Body of pancreas (tissue), 4 donors: ENCODE data around the gene ZDHHC22.

Experiments used
- CTCF ChIP-seq, 7 experiments: fragments of 450-650 bp in 4 of 7; fragments of 200-600 bp in 3 of 7; sonication (generic) in 3 of 7; IDR thresholded peaks; one replicate each; pipeline ENCODE4 v1.5.1; 2016 to 2019; ENCODE audit warnings: antibody characterized with exemption in 7 of 7
- POLR2A ChIP-seq, 3 donors: fragments of 450-650 bp; IDR thresholded peaks; one replicate each; pipeline ENCODE4 v1.6.1; 2016; ENCODE audit warnings: antibody characterized with exemption in 3 of 3, mild to moderate bottlenecking in 2 of 3

GRCh38 chr14:77113644-77114043 is 27.9 kb downstream of the ZDHHC22 start:
- TF ChIP-seq CTCF (IDR thresholded peaks at IDR 0.05) (no peak), POLR2A (IDR thresholded peaks at IDR 0.05) (no peak)
